Uterus (tissue), 4 donors: Measurements from ENCODE around the gene RHAG. TPM values are rescaled to one million over a fixed set of nuclear protein-coding genes. Genes with fewer than 3 reads are reported as not detected.

ENCODE experiments used
- DNase-seq, 2 donors: peaks; one replicate each; pipeline ENCODE4 v3.0.0-alpha.2; 2019 to 2020
- H3K27ac ChIP-seq, 2 donors: fragments of 200-600 bp; sonication (generic); 1 replicate in 1 of 2; 2 replicates in 1 of 2; pipeline ENCODE4 v1.5.1; 2016 to 2018
- H3K27me3 ChIP-seq, 2 donors: fragments of 200-600 bp; sonication (generic); one replicate each; pipeline ENCODE4 v1.5.1; 2018 to 2019; ENCODE audit warnings: control low read depth in 1 of 2
- H3K36me3 ChIP-seq, 2 donors: fragments of 200-600 bp; sonication (generic); one replicate each; pipeline ENCODE4 v1.5.1; 2019; ENCODE audit warnings: control low read depth in 1 of 2
- H3K4me1 ChIP-seq, 2 donors: fragments of 200-600 bp; sonication (generic); one replicate each; pipeline ENCODE4 v1.5.1; 2018 to 2019; ENCODE audit warnings: control low read depth in 1 of 2
- H3K4me3 ChIP-seq, 2 donors: fragments of 200-600 bp; sonication (generic); 1 replicate in 1 of 2; 2 replicates in 1 of 2; pipeline ENCODE4 v1.5.1; 2018 to 2019; ENCODE audit warnings: mild to moderate bottlenecking in 1 of 2
- H3K9me3 ChIP-seq, 2 donors: fragments of 200-600 bp; sonication (generic); one replicate each; pipeline ENCODE4 v1.5.1; 2019; ENCODE audit warnings: control low read depth in 1 of 2
- CTCF ChIP-seq, 4 experiments: fragments of 200-600 bp in 2 of 4; fragments of 450-650 bp in 2 of 4; sonication (generic) in 2 of 4; IDR thresholded peaks; one replicate each; pipeline ENCODE4 v1.5.1; 2016 to 2019; ENCODE audit warnings: antibody characterized with exemption in 4 of 4, mild to moderate bottlenecking in 2 of 4, moderate library complexity in 1 of 4
- POLR2A ChIP-seq, 2 donors: fragments of 450-650 bp; IDR thresholded peaks; one replicate each; pipeline ENCODE4 v1.6.1; 2016; ENCODE audit warnings: antibody characterized with exemption in 2 of 2, mild to moderate bottlenecking in 1 of 2, moderate library complexity in 1 of 2
- intact Hi-C: fragments of 100-400 bp; cut with DNase I; formaldehyde crosslinking; loops from one replicate; pipeline ENCODE4 v1.15.1; 2023; ENCODE audit warnings: low total_unique reads
- total RNA-seq, 4 donors: library from RNA; depleted of rRNA in 3 of 4; stranded (reverse); fragments of >200 nt in 3 of 4; gene quantifications; one replicate each; pipeline versions ENCODE4 v1.1.0 to v1.2.4, GENCODE V29; 2014 to 2023
- donor health status: DM: yes; HTN: yes; CAD: no.

The RHAG gene
- total RNA-seq, 4 donors from 2014 or later = 3.2 TPM; not detected in 3

GRCh38 chr6:49556429-49556837 lies 80.2 kb downstream of the RHAG start:
- TF ChIP-seq CTCF (IDR thresholded peaks at IDR 0.05) (no peak), POLR2A (IDR thresholded peaks at IDR 0.05) (no peak)
- H3K27me3 ChIP-seq = no peaks in the 10 kb centered on the region
- no peak for DNase-seq
- no peaks in the 10 kb centered on the region for H3K4me1 ChIP-seq
- H3K36me3 ChIP-seq = no peaks in the 10 kb centered on the region
- H3K27ac ChIP-seq = no peak overlapping the region
- H3K4me3 ChIP-seq = no peak overlapping the region
- intact Hi-C loops = no loop called here
- H3K9me3 ChIP-seq = no peaks in the 10 kb centered on the region

- H3K4me3 ChIP-seq = no peak overlapping the region
- no peaks in the 10 kb centered on the region for H3K9me3 ChIP-seq
- TF ChIP-seq CTCF (IDR thresholded peaks at IDR 0.05) (no peak), POLR2A (IDR thresholded peaks at IDR 0.05) (no peak)
- H3K4me1 ChIP-seq = no peaks in the 10 kb centered on the region
- H3K27ac ChIP-seq = no peak overlapping the region
- H3K36me3 ChIP-seq = no peaks in the 10 kb centered on the region
- no peaks in the 10 kb centered on the region for H3K27me3 ChIP-seq
- intact Hi-C loops = no loop called here
- DNase-seq = no peak
Observed at GRCh38 chr6:49555951-49556350, 80.7 kb downstream of the RHAG start.

Other genes with a start within 250 kb of the RHAG start
- 10 to 100 TPM in 3 of 4 donors, 1 to 10 TPM in 1; 4.1 to 31.4 (median 19.8) TPM for gene MMUT, start 173.6 kb downstream of the RHAG start, total RNA-seq
- gene CENPQ, start 173.5 kb downstream of the RHAG start, total RNA-seq = 1 to 10 TPM; 1.5 to 9.5 (median 3.4) TPM
- not detected for gene GLYATL3, start 136.9 kb downstream of the RHAG start, total RNA-seq
- 10 to 100 TPM in 1 of 4 donors, 1 to 10 TPM in 2, under 1 TPM in 1; 0.88 to 18.1 (median 3.5) TPM for gene C6orf141, start 86.2 kb downstream of the RHAG start, total RNA-seq
- not detected for gene CRISP2, start 76.7 kb upstream of the RHAG start, total RNA-seq
- gene CRISP3, start 107.5 kb upstream of the RHAG start, total RNA-seq = 1 to 10 TPM in 1 of 4 donors, under 1 TPM in 1, not detected in 2; 0.35 to 1.7 TPM
- under 1 TPM in 1 of 4 donors, not detected in 3; 0.14 TPM for gene PGK2, start 150.4 kb upstream of the RHAG start, total RNA-seq
- not detected for gene CRISP1, start 229.7 kb upstream of the RHAG start, total RNA-seq